ENCODE measurements around the gene SFT2D2.

SFT2D2 gene

GRCh38 chr1:168293356-168293755 is 67.6 kb downstream of the SFT2D2 start:
- DNase-seq (ENCODE audit: low read depth, low spot score), result no peak
- H3K4me3 ChIP-seq (ENCODE audit: low read length), result no peak overlapping the region

GRCh38 chr1:168295411-168296114 is 69.8 kb downstream of the SFT2D2 start:
- no peak for DNase-seq (ENCODE audit: low read depth, low spot score)
- no peak overlapping the region for H3K4me3 ChIP-seq (ENCODE audit: low read length)

- no peak overlapping the region for H3K4me3 ChIP-seq (ENCODE audit: low read length)
- no peak for DNase-seq (ENCODE audit: low read depth, low spot score)
Observed at GRCh38 chr1:168297019-168297730, 71.4 kb downstream of the SFT2D2 start.

GRCh38 chr1:168298446-168298845 is 72.6 kb downstream of the SFT2D2 start:
- no peak for DNase-seq (ENCODE audit: low read depth, low spot score)

GRCh38 chr1:168300626-168301025 is 74.8 kb downstream of the SFT2D2 start:
- H3K4me3 ChIP-seq (ENCODE audit: low read length), result no peak overlapping the region
- no peak for DNase-seq (ENCODE audit: low read depth, low spot score)

More at GRCh38 chr1:168298446-168298845, 72.6 kb downstream of the SFT2D2 start:
- H3K4me3 ChIP-seq (ENCODE audit: low read length), result no peak overlapping the region

GRCh38 chr1:168301664-168302320 is 76.0 kb downstream of the SFT2D2 start:
- no peak for DNase-seq (ENCODE audit: low read depth, low spot score)

More at GRCh38 chr1:168301664-168302320, 76.0 kb downstream of the SFT2D2 start:
- H3K4me3 ChIP-seq (ENCODE audit: low read length), result no peak overlapping the region
